Stimulated activated CD8-positive, alpha-beta memory T cell treated with anti-CD3 and anti-CD28 coated beads, Interleukin-15, amount 100 ng/mL, for 1 hour (primary cell): ENCODE results near the gene PLPPR3.
A peak's percentile ranks its signal among the peaks of the same experiment; 100 is the strongest.
"Not testable (repeated sequence)": the region's sequence is repeated elsewhere in the genome, so short reads cannot be mapped to it uniquely, and the experiment has no call there.

Experiments used
- DNase-seq: peaks from one replicate; pipeline ENCODE4 v3.0.0-alpha.2; 2020; ENCODE audit warnings: low read depth

The PLPPR3 gene

GRCh38 chr19:821825-822503 lies at the start of gene PLPPR3:
PLPPR3 (minus strand) TSS chr19:821955; CDS start chr19:821559, 396 bp downstream.
- DNase-seq: no peak

GRCh38 chr19:870963-871401 lies 49.2 kb upstream of the PLPPR3 start:
- no peak for DNase-seq

DNA sequence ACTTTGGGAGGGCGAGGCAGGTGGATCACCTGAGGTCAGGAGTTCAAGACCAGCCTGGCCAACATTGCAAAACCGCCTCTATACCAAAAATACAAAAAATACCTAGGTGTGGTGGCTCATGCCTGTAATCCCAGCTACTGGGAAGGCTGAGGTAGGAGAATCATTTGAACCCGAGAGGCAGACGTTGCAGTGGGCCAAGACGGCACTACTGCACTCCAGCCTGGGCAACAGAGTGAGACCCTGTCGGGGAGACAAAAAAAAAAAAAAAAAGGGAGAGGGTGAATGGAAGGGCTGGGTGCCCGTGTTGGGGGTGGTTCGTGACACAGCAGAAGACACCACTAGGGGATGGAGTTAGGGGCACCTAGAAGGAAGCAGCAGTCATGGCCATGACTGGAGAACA lies 48.6 kb upstream of the PLPPR3 start:
- no peak for DNase-seq

DNA sequence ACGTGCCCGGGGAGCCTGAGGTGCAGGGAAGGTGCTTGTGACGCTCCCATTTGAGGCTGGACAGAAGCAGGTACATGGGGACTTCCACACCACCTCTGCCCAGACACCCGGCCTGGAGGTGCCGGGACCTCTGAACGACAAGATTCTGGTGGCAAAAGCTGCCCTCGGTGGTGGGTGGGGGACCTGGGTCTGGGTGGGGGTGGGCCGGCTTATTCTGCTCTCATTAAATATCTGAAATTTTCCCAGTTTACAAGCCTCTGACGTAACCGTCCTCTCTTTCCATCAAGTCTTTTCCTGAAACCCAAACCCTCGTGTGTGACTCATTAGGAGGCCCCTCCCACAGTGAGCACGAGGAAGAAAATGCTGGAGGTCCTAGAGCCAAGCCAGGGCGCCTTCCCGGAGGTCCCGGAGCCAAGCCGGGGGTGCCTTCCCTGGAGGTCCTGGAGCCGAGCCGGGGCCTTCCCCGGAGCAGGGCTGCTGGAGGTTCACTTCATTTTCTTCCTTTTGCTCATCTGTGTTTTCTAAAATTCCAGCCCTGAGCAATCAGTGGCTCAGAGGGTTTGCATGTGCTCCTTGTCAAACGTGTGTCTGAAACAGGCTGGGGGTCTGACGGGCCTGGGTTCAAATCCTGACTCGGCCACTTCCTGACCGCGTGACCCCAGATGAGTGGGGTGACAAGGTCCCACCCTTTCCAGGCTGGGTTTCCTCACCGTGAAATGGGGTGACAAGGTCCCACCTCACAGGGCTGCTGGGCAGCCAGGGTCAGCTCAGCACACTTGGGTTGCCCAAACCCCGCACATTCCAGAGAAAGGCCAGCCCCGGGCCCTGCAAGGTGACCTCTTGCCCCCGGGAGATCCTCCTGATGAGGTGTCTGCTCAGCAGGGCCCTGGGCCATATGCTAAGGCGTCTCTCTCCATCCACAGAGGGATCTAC lies 47.8 kb upstream of the PLPPR3 start:
- DNase-seq: no peak

GRCh38 chr19:868458-869244 lies 46.9 kb upstream of the PLPPR3 start:
- DNase-seq: no peak

- no peak for DNase-seq
These were observed 46.2 kb upstream of the PLPPR3 start for GRCh38 chr19:867855-868457.

- no peak for DNase-seq
These were observed 45.6 kb upstream of the PLPPR3 start for GRCh38 chr19:867301-867793.

DNA sequence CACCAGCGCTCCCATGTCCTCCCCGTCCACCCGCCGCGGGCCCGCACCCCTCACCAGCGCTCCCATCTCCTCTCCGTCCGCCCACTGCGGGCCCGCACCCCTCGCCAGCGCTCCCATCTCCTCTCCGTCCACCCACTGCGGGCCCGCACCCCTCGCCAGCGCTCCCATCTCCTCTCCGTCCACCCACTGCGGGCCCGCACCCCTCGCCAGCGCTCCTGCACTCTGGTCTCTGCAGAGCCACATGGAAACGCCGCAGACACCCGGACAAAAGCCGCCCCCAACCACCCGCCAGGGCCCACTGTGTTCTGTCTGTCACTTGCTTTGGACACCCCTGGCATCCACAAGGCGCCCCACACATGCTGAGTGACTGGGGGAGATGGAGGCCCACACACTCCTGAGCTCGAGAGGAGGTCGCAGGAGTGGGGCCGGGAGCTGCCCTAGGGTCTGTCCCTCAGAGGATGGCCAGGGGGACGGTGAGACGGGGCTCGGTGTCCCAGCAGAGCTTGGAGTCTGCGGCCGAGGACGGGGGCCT lies 45.1 kb upstream of the PLPPR3 start:
- DNase-seq: no peak

DNA sequence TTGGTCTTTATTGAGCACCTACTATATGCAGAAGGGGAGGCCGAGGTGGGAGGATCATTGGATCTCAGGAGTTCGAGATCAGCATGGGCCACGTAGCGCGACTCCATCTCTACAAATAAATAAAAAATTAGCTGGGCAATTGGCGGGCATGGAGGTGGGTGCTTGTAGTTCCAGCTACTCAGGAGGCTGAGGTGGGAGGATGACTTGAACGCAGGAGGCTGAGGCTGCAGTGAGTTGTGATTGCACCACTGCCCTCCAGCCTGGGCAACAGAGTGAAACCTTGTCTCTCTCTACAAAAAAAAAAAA lies 41.5 kb upstream of the PLPPR3 start:
- DNase-seq: no peak

DNA sequence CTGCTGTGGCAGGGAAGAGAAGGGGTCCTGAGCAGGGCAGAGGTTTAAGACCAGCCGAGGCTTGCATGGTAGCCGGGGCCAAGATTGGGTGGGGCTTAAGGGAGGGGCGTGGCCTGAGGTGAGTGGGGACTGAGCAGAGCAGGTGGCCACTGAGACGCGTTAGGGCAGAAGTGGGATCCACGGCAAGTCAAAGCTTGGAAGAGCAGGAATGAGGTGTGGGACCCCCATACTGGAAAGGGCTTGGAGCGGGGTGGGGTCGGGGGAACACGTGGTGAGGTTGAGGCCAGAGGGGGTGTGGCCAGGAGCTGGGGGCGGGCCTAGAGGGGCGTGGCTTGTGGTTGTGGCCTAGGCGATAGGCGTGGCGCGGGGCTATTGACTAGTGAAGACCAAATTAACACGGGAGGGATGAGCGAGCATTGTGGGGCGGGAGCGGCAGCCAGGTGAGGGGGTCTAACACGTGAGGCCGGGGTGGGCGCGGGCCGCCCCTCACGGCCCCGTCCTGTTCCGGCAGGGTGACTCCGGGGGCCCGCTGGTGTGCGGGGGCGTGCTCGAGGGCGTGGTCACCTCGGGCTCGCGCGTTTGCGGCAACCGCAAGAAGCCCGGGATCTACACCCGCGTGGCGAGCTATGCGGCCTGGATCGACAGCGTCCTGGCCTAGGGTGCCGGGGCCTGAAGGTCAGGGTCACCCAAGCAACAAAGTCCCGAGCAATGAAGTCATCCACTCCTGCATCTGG lies 41.0 kb upstream of the PLPPR3 start:
- DNase-seq: peak; percentile 63

DNA sequence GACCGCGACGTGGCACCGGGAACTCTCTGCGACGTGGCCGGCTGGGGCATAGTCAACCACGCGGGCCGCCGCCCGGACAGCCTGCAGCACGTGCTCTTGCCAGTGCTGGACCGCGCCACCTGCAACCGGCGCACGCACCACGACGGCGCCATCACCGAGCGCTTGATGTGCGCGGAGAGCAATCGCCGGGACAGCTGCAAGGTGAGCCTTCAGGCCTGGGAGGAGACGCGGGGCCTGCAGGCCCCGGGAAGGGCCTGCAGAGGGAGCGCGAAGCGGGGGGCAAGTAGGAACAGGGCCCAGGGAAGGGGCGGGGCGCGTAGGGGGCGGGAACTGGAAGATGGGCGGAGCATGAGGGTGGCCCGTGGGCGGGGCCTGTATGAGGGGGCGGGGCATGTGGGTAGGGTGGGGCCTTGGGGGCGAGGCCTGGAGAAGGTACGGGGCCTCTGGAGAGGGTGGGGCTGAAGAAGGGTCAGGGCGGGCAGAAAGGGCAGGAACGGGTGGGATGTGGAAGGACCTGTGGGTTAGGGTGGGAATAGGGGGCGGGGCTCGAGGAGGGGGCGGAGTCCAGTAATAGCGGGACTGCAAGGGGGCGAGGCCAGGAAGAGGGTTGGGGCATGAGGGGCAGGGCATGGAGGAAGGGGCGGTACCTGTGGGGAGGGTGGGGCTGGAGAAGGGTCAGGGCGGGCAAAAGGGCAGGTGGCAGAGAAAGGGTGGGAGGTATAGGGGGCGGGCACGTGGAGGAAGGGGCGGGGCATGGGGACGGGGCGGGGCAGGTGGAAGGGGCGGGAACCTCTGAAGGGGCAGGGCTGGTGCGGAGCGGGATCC lies 40.2 kb upstream of the PLPPR3 start:
- peak; percentile 54 for DNase-seq

DNA sequence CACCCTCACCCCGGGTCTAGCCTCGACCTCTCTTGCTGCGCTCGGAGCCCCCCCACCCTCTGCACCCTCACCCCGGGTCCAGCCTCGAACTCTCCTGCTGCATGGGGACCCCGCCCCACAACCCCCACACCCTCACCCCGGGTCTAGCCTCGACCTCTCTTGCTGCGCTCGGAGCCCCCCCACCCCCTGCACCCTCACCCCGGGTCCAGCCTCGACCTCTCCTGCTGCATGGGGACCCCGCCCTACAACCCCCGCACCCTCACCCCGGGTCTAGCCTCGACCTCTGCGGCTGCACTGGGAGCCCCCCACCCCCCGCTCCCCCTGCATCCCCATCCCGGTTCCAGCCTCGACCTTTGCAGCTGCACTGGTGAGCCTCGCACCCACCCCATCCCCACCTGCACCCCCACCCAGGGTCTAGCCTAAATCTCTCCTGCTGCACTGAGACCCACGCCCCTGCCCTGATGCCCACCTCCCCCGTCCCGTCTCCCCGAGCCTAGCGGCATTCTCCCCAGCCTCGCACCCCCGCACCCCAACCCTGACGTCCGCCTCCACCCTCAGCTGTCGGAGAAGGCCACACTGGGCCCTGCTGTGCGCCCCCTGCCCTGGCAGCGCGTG lies 39.5 kb upstream of the PLPPR3 start:
- DNase-seq: no peak

DNA sequence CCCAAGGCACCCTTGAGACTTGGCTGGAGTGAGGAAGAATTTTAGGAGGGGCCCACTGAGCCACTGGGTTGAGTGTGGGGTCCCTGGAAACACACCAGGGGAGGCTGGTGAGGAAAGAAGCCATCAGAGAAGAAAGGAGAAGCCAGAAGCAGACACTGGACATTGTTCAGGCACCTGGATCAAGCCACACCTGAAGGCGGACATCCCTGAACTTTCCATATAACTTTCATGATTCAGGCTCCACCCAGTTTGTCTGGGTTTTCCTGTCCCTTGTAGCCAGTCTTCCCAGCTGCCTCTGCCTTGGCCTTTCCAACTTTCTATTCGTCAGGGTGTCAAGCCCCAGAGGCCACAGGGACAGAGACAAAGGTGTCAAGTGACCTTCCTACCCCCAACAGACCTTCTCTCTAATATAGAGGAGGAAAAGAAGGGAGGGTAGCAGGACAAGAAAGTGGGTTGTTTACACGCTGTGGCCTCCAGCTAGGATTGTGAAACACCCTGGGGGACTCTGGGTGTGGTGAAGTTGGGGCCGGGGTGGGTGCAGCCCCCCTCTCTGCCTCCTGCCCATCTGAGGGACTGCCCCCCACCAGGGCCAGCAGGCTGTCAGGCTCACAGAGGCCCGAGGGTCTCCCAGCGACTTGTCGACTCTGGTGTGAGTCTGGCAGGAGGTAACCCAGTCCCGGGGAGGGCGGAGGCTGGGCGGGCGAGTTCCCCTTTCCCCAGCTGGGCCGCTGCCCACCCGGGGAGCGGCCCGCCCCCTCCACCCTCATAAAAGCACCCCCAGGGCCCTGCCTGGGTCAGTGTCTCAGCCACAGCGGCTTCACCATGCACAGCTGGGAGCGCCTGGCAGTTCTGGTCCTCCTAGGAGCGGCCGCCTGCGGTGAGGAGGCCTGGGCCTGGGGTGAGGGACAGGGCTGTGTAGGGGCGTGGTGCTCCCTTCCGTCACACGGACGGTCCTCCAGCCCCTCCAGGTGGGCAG lies 37.4 kb upstream of the PLPPR3 start, which contains the start of gene CFD:
TSS of gene CFD (plus strand) at position 797 of the 976 bp plus-strand sequence. CDS start at position 823, 26 bp downstream.
- DNase-seq: no peak

- DNase-seq: no peak
These were observed 36.5 kb upstream of the PLPPR3 start for GRCh38 chr19:858284-858683.

- DNase-seq: no peak
These were observed 33.9 kb upstream of the PLPPR3 start for GRCh38 chr19:855566-856120.

- no peak for DNase-seq
These were observed 33.4 kb upstream of the PLPPR3 start for GRCh38 chr19:855142-855541.

DNA sequence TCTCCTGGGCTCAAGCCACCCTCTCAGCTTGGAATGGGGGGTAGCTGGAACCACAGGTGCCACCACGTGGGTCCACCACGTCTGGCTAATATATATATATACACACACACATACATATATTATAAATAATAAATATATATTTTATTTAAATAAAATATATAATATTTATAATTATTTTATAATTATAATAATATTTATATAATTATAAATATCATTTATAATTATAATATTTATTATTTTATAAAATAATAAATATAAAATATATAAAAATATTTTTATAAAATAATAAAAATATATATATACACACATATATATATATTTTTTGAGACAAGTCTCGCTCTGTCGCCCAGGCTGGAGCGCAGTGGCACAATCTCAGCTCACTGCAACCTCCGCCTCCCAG lies 32.8 kb upstream of the PLPPR3 start:
- no peak for DNase-seq

DNA sequence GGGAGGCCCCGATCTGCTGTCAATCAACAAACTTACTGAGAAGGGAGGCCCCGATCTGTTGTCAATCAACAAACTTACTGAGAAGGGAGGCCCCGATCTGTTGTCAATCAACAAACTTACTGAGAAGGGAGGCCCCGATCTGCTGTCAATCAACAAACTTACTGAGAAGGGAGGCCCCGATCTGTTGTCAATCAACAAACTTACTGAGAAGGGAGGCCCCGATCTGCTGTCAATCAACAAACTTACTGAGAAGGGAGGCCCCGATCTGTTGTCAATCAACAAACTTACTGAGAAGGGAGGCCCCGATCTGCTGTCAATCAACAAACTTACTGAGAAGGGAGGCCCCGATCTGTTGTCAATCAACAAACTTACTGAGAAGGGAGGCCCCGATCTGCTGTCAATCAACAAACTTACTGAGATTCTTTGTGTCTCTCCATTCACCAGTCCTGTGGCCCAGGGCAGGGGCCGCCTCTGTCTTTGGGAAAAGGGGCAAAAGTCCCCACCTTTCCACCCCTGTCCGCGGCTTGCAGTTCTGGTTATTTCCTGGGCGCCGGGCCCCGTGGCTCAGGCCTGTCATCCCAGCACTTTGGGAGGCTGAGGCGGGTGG lies 32.0 kb upstream of the PLPPR3 start:
- not testable (repeated sequence) for DNase-seq
